ENCODE results near the gene GSX1. TPM values are rescaled to one million over a fixed set of nuclear protein-coding genes. Genes with fewer than 3 reads are reported as not detected.

GSX1 gene
- polyA plus RNA-seq, 3 donors: not detected

DNA sequence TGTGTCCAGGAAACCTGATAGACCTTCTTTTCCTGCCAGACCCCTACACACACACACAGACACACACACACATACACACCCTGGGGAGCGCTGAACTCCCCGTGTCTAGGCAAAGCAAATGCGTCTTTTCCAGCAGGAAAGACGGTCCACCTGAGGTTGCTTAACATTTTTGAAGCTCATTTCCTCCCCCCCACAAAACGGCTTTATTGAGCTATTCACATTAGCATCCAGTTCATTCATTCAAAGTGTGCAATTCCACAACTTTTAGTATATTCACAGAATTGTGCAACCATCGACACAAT, 3.4 kb downstream of the GSX1 start:
- 6% methylated on average over 6 of the region's 6 CpGs for WGBS (ENCODE audit: insufficient coverage)
- Mint-ChIP-seq H3K36me3 (peaks cover 2 to 5% of the 10 kb centered on the region in 2 donors), H3K4me1 (peaks cover 17% of the 10 kb centered on the region), H3K9me3 (peaks cover 0 to 27% (median 15%) of the 10 kb centered on the region in 7 donors), H3K27me3 (ENCODE audit: low read depth in 3 of 3) (peaks cover 87 to 100% (median 94%) of the 10 kb centered on the region in 3 donors), H3K27ac (no peak overlapping the region), H3K4me3 (peak overlapping the region in 1 of 2 donors; percentile 77)
- Histone ChIP-seq H3K79me2 (ENCODE audit: insufficient read depth, low read length) (no peaks in the 10 kb centered on the region), H3K4me2 (replicated peaks; ENCODE audit: extremely low read depth, low read length, poor library complexity, severe bottlenecking) (no peak overlapping the region), H2AFZ (ENCODE audit: insufficient read depth, low read depth, low read length, poor library complexity, severe bottlenecking) (no peak overlapping the region), H3K27ac (ENCODE audit: low read depth in 1 of 2, low read length in 2 of 2) (no peak overlapping the region), H3K36me3 (replicated peaks in 1 of 2; ENCODE audit: control insufficient read depth in 1 of 2, insufficient read depth in 2 of 2, low read length in 2 of 2) (no peaks in the 10 kb centered on the region), H3K4me1 (ENCODE audit: control insufficient read depth in 1 of 2, insufficient read depth in 2 of 2, low read length in 2 of 2) (peaks cover 0 to 8% of the 10 kb centered on the region in 2 donors), H3K9me3 (replicated peaks in 1 of 2; ENCODE audit: control insufficient read depth in 1 of 2, insufficient read depth in 1 of 2, low read length in 2 of 2) (peaks cover 0 to 30% of the 10 kb centered on the region in 2 donors), H3K27me3 (ENCODE audit: control insufficient read depth in 2 of 2, insufficient read depth in 2 of 2, low read length in 2 of 2) (peaks cover 86 to 95% of the 10 kb centered on the region in 2 donors), H4K20me1 (ENCODE audit: insufficient read depth, low read length) (no peaks in the 10 kb centered on the region), H3K9ac (ENCODE audit: insufficient read depth, low read length, poor library complexity, severe bottlenecking) (no peak overlapping the region), H3K4me3 (replicated peaks in 1 of 3; ENCODE audit: low read depth in 2 of 3, low read length in 3 of 3) (no peak overlapping the region)
- intact Hi-C loops (cut with micrococcal nuclease): no loop called here
- DNase-seq: no peak
- TF ChIP-seq, protein P1, sequence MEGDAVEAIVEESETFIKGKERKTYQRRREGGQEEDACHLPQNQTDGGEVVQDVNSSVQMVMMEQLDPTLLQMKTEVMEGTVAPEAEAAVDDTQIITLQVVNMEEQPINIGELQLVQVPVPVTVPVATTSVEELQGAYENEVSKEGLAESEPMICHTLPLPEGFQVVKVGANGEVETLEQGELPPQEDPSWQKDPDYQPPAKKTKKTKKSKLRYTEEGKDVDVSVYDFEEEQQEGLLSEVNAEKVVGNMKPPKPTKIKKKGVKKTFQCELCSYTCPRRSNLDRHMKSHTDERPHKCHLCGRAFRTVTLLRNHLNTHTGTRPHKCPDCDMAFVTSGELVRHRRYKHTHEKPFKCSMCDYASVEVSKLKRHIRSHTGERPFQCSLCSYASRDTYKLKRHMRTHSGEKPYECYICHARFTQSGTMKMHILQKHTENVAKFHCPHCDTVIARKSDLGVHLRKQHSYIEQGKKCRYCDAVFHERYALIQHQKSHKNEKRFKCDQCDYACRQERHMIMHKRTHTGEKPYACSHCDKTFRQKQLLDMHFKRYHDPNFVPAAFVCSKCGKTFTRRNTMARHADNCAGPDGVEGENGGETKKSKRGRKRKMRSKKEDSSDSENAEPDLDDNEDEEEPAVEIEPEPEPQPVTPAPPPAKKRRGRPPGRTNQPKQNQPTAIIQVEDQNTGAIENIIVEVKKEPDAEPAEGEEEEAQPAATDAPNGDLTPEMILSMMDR (IDR thresholded peaks at IDR 0.05): no peak

- no peak overlapping the region for H3K27ac Mint-ChIP-seq
- H3K4me1 ChIP-seq (ENCODE audit: control insufficient read depth in 1 of 2, insufficient read depth in 2 of 2, low read length in 2 of 2): no peaks in the 10 kb centered on the region
- DNase-seq: no peak
- peaks cover 80 to 92% of the 10 kb centered on the region in 2 donors for H3K27me3 ChIP-seq (ENCODE audit: control insufficient read depth in 2 of 2, insufficient read depth in 2 of 2, low read length in 2 of 2)
- no peak overlapping the region for H3K9ac ChIP-seq (ENCODE audit: insufficient read depth, low read length, poor library complexity, severe bottlenecking)
- no peaks in the 10 kb centered on the region for H3K79me2 ChIP-seq (ENCODE audit: insufficient read depth, low read length)
- peak overlapping the region in 1 of 2 donors; percentile 77 for H3K4me3 Mint-ChIP-seq
- TF ChIP-seq, protein P1 (IDR thresholded peaks at IDR 0.05): no peak
- peaks cover 0 to 20% of the 10 kb centered on the region in 2 donors for H3K9me3 ChIP-seq (replicated peaks in 1 of 2; ENCODE audit: control insufficient read depth in 1 of 2, insufficient read depth in 1 of 2, low read length in 2 of 2)
- peaks cover 0 to 22% (median 12%) of the 10 kb centered on the region in 7 donors for H3K9me3 Mint-ChIP-seq
- H3K4me3 ChIP-seq (replicated peaks in 1 of 3; ENCODE audit: low read depth in 2 of 3, low read length in 3 of 3): no peak overlapping the region
- WGBS (ENCODE audit: insufficient coverage): 5% methylated on average over 16 of the region's 24 CpGs
- peaks cover 1 to 2% of the 10 kb centered on the region in 2 donors for H3K36me3 Mint-ChIP-seq
- intact Hi-C loops (cut with micrococcal nuclease): no loop called here
- no peak overlapping the region for H2AFZ ChIP-seq (ENCODE audit: insufficient read depth, low read depth, low read length, poor library complexity, severe bottlenecking)
- no peak overlapping the region for H3K27ac ChIP-seq (ENCODE audit: low read depth in 1 of 2, low read length in 2 of 2)
- H3K27me3 Mint-ChIP-seq (ENCODE audit: low read depth in 3 of 3): peaks cover 82 to 95% (median 90%) of the 10 kb centered on the region in 3 donors
- H4K20me1 ChIP-seq (ENCODE audit: insufficient read depth, low read length): no peaks in the 10 kb centered on the region
- no peak overlapping the region for H3K4me2 ChIP-seq (replicated peaks; ENCODE audit: extremely low read depth, low read length, poor library complexity, severe bottlenecking)
- no peaks in the 10 kb centered on the region for H3K36me3 ChIP-seq (replicated peaks in 1 of 2; ENCODE audit: control insufficient read depth in 1 of 2, insufficient read depth in 2 of 2, low read length in 2 of 2)
- peaks cover 6% of the 10 kb centered on the region for H3K4me1 Mint-ChIP-seq
These were observed 4.4 kb downstream of the GSX1 start for GRCh38 chr13:27796544-27797227.
